Psoas muscle (tissue), 8 donors: ENCODE results near the gene GPR183. TPM values are rescaled to one million over a fixed set of nuclear protein-coding genes. Genes with fewer than 3 reads are reported as not detected.

Source experiments
- ATAC-seq, 4 donors: fragments of 200-7000 bp; cut with Tn5 transposase; one replicate each; pipeline ENCODE4 v1.9.1; 2020; ENCODE audit warnings: moderate library complexity in 3 of 4, mild to moderate bottlenecking in 2 of 4
- DNase-seq, 2 donors: peaks; one replicate each; pipeline ENCODE4 v3.0.0-alpha.2; 2020
- H3K27ac ChIP-seq: fragments of 200-600 bp; one replicate; pipeline ENCODE4 v1.8.0; 2022
- H3K27me3 ChIP-seq, 3 donors: fragments of 200-600 bp in 1 of 3; one replicate each; pipeline versions ENCODE4 v1.6.1 to v1.8.0; 2013 to 2022; ENCODE audit warnings: low read length in 2 of 3, mild to moderate bottlenecking in 2 of 3, moderate library complexity in 1 of 3; ENCODE audit not compliant: insufficient read depth in 3 of 3
- H3K36me3 ChIP-seq, 2 donors: fragments of 200-600 bp in 1 of 2; one replicate each; pipeline versions ENCODE4 v1.6.1 to v1.8.0; 2013 to 2022; ENCODE audit warnings: low read depth in 1 of 2, mild to moderate bottlenecking in 1 of 2, moderate library complexity in 1 of 2; ENCODE audit not compliant: insufficient read depth in 1 of 2
- H3K4me1 ChIP-seq: fragments of 200-600 bp; one replicate; pipeline ENCODE4 v1.8.0; 2022
- H3K4me3 ChIP-seq: fragments of 200-600 bp; one replicate; pipeline ENCODE4 v1.8.0; 2022; ENCODE audit warnings: mild to moderate bottlenecking
- H3K9me3 ChIP-seq: fragments of 200-600 bp; one replicate; pipeline ENCODE4 v1.8.0; 2022
- WGBS, 3 donors: extraction: QIAGEN DNeasy Blood & Tissue Kit; methylation state at CpG; one replicate each; pipeline versions ENCODE4 v1.1.6 to v1.1.7; 2013; 5-methylcytosine and 5-hydroxymethylcytosine counted together
- intact Hi-C, 2 donors: fragments of 100-400 bp; cut with DNase I; formaldehyde crosslinking; loops; one replicate each; pipeline versions ENCODE4 v1.11.0 to v1.14.2; 2022
- polyA plus RNA-seq, 3 donors: library from polyadenylated mRNA; stranded (reverse); fragments of 200-250 nt; gene quantifications; one replicate each; pipeline ENCODE4 v1.2.3, GENCODE V29; 2013
- total RNA-seq, 4 donors: library from RNA; stranded (reverse); fragmentation: NEBNext Ultra II Directional in 2 of 4; extraction: Animal tissue kit (Norgen Biotek cat#: 25700) in 2 of 4; gene quantifications; one replicate each; pipeline versions ENCODE4 v1.2.1 to v1.2.4, GENCODE V29; 2021 to 2023
- TF ChIP-seq, protein P1 (sequence below): fragments of 200-600 bp; IDR thresholded peaks from one replicate; pipeline ENCODE4 v1.8.0; 2022; ENCODE audit warnings: antibody characterized with exemption
- donor health status: healthy with polysubstance abuse.
- donor health status: DM: no; HTN: no; CAD: no; lungs with moderate emphysema.
- donor health status: Bipolar disorder and iron deficiency.
- donor health status: healthy.
- donor health status: DM: yes; HTN: yes; CAD: no.
- donor health status: DM: no; HTN: no; CAD: no.
- donor health status: DM: no; HTN: no; CAD: no.
- donor health status: DM: yes; HTN: yes; CAD: no.

The GPR183 gene
- total and polyA plus RNA-seq, 7 donors = 0.67 to 1.4 (median 0.80) TPM

- H3K4me1 ChIP-seq = peaks cover 34% of the 10 kb centered on the region
- TF ChIP-seq, protein P1, sequence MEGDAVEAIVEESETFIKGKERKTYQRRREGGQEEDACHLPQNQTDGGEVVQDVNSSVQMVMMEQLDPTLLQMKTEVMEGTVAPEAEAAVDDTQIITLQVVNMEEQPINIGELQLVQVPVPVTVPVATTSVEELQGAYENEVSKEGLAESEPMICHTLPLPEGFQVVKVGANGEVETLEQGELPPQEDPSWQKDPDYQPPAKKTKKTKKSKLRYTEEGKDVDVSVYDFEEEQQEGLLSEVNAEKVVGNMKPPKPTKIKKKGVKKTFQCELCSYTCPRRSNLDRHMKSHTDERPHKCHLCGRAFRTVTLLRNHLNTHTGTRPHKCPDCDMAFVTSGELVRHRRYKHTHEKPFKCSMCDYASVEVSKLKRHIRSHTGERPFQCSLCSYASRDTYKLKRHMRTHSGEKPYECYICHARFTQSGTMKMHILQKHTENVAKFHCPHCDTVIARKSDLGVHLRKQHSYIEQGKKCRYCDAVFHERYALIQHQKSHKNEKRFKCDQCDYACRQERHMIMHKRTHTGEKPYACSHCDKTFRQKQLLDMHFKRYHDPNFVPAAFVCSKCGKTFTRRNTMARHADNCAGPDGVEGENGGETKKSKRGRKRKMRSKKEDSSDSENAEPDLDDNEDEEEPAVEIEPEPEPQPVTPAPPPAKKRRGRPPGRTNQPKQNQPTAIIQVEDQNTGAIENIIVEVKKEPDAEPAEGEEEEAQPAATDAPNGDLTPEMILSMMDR = no peak
- no peaks in the 10 kb centered on the region for H3K27me3 ChIP-seq
- peaks cover 2 to 8% of the 10 kb centered on the region in 2 donors for H3K36me3 ChIP-seq
- intact Hi-C loops = no loop called here
- 92 to 93% (median 92%) methylated on average over 4 of the region's 4 CpGs for WGBS, 3 donors
- no peak overlapping the region for H3K27ac ChIP-seq
- DNase-seq (no peak), ATAC-seq (no peak)
- H3K9me3 ChIP-seq = no peaks in the 10 kb centered on the region
- no peak overlapping the region for H3K4me3 ChIP-seq
These were observed 3.3 kb upstream of the GPR183 start for GRCh38 chr13:99310382-99311031.

GRCh38 chr13:99308471-99309087, 1.4 kb upstream of the GPR183 start:
- TF ChIP-seq, protein P1 = no peak
- Histone ChIP-seq H3K9me3 (no peaks in the 10 kb centered on the region), H3K36me3 (peaks cover 0 to 7% of the 10 kb centered on the region in 2 donors), H3K4me3 (no peak overlapping the region), H3K27ac (peak overlapping the region; percentile 64), H3K4me1 (peaks cover 28% of the 10 kb centered on the region), H3K27me3 (no peaks in the 10 kb centered on the region)
- no peak for ATAC-seq
- DNase-seq = no peak
- intact Hi-C loops = no loop called here
- 58 to 68% (median 60%) methylated on average over 3 of the region's 3 CpGs for WGBS, 3 donors

GRCh38 chr13:99307648-99308339, 595 bp upstream of the GPR183 start:
- WGBS, 3 donors = 57 to 70% (median 60%) methylated on average over 6 of the region's 6 CpGs
- H3K4me1 ChIP-seq = peaks cover 20% of the 10 kb centered on the region
- H3K27ac ChIP-seq = peak overlapping the region; percentile 64
- H3K4me3 ChIP-seq = no peak overlapping the region
- TF ChIP-seq, protein P1 = no peak
- intact Hi-C loops = no loop called here
- no peak for ATAC-seq
- no peaks in the 10 kb centered on the region for H3K27me3 ChIP-seq
- no peak for DNase-seq
- no peaks in the 10 kb centered on the region for H3K9me3 ChIP-seq
- H3K36me3 ChIP-seq = peaks cover 0 to 7% of the 10 kb centered on the region in 2 donors

GRCh38 chr13:99305566-99305965, 1.6 kb downstream of the GPR183 start:
- H3K4me1 ChIP-seq = peaks cover 9% of the 10 kb centered on the region
- no peaks in the 10 kb centered on the region for H3K27me3 ChIP-seq
- peak overlapping the region; percentile 31 for H3K4me3 ChIP-seq
- H3K36me3 ChIP-seq = peaks cover 0 to 7% of the 10 kb centered on the region in 2 donors
- no peaks in the 10 kb centered on the region for H3K9me3 ChIP-seq
- ATAC-seq (no peak), DNase-seq (no peak)
- intact Hi-C loops = no loop called here
- no peak overlapping the region for H3K27ac ChIP-seq
- TF ChIP-seq, protein P1 = no peak
- WGBS, 3 donors = 92 to 98% (median 92%) methylated on average over 8 of the region's 8 CpGs
